HG03521 (cell line): ENCODE measurements around the gene MAGI1.

Experiments
- ATAC-seq: cut with Tn5 transposase; IDR thresholded peaks from one replicate; pipeline ENCODE4 v1.9.1; 2021; ENCODE audit warnings: mild to moderate bottlenecking, moderate library complexity; ENCODE audit not compliant: unreplicated experiment

The MAGI1 gene

DNA sequence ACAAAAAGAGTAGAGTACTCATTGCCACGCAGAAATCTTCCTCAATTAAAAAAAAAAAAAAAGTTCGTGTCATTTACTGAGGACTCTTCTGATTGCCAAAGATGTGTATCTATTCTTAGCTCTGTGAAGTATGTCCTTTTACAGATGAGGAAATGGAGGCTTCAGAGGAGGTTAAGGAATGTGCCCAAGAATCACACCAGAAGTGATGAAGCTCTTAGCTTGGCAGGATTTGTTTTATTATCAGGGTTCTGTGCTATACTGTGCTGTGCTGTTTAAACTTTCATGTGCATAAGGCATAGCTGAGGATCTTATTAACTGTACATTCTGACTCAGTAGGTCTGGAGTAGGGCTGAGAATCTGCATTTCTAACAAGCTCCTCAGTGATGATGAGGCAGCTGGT is 685.8 kb downstream of the MAGI1 start:
- ATAC-seq = no peak

DNA sequence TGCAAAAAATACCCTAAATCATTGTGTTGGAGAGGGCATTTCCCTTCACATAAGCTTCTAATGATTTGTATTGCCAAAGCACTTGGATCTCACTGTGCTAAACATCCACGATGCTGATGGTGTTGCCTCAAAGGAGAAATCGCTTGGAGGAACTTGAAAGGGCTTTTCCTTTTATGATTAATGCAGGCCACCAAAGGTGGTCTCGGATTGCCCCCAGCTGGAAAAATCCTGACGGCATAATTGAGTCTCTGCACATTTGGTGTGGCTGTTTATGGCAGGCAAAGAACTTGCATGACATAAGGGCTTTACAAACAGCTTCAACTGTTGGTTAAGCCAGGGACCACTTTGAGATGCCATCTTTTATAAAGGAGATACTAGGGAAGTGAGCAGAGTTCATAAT is 687.0 kb downstream of the MAGI1 start:
- ATAC-seq = no peak

DNA sequence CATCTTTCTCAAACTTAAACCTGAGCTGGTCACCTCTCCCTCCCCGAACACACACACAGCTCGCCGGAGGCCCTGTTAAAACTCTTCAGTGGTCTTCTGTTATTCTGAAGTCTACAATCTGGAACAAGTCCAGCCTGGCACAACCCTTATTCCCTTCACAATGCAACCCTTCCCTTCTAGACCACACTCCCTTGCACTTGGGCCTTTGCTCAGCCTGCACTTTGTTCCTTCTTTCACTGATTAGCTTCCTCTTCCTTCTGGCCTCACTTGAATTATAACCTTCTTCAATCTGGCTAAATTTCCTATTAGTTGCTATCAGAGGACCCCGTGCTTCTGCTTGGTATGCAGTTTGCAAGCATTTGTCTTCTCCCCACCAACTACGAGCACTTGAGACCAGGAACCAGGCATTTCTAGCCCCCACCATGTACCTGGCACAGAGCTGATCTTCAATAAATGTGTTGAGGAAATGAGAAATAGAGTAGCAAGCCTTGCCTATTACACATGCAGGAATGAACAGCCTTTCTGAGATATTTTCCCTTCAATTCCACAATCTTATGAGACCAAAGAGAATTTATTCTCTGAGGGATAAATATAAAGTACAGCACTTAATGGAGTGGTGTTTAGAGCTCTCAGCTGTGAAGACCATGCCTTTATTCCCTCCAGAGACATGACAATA is 687.8 kb downstream of the MAGI1 start:
- ATAC-seq = no peak

DNA sequence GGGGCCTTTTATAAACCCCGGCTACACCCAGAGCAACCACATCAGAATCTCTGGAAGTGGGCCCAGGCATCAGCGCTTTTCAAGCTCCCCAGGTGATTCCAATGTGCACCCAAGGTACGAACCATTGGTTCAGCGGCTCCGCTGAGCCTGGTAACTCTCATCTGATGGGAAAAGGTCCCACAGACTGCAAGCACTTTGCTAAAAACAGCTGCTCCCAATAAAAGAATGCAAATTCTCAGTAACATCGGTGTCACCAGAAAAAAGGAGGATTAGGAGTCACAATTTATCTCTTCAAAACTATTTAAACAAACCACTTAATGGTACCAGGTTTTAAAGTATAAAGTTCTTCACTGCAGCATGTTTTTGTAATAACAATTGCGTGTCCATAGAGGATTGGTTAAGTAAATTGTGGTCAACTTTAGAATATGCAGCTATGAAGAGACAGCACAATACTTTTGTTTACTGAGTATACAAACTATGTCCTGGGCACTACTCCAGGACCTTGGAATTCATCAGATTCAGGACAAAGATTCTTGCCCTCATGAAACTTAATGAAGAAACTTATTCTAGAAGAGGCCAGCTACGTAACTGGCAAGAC is 690.2 kb downstream of the MAGI1 start:
- ATAC-seq = no peak

DNA sequence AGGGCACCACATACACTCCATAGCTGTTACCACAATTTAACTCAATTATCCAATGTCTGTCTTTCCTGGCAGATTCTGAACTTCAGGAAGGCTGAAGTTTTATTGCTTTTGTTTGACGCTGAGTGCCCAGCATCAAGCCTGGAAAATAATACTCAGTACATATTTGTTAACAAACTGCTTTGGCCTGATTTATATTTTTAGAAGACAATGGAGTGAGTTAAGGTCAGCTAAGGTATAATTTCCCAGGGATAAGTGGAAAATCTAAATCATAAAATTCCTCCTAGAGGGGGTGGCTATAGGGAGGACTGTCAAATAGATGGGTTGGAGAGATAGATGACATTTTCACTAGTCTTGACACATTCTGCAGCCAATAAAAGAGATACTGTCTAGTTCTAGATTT is 691.6 kb downstream of the MAGI1 start:
- no peak for ATAC-seq

DNA sequence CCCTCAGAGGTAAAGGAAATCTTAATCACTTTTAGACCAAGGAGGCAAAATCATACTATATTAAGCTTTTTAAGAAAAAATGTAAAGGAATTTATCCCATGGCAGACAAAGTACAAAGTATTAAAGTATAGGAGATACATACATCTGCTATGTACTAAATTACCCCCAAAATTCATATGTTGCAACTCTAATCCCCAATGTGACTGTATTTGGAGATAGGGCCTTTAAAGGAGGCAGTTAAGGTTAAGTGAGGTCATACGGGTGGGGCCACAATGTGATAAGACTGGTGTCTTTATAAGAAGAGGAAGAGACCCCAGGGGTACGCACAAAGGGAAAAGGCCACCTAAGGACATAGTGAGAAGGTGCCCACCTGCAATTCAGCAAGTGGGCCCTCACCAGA is 693.9 kb downstream of the MAGI1 start:
- no peak for ATAC-seq

DNA sequence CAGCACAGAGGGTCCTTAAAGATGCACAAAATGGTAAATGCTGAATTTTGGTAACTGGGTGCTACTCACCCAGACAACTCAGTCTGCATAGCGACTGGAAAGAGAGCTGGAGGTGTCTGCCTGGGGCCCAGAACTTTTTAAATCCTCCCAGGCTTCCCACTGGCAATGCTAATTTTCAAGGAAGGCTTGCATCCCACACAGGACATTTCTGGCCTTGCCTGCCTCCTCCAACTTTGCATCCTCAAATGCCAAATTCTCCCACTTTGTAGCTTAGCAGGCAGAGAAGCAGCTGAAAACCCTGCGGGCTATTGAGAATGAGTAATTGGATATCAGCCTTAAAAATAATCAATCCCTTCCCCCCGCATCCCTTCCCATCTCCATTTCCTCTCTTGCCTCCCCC is 694.3 kb downstream of the MAGI1 start:
- ATAC-seq = no peak

DNA sequence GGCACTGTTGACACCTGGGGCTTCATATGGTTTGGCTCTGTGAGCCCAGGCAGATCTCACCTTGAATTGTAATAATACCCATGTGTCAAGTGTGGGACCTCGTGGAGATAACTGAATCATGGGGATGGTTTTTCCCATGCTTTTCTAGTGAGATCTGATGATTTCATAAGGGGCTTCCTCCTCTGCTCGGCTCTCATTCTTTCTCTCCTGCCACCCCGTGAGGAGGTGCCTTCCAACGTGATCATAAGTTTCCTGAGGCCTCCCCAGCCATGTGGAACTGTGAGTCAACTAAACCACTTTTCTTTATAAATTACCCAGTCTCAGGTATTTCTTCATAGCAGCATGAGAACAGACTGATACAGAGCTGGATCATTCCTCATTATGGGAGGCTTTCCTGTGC is 695.0 kb downstream of the MAGI1 start:
- no peak for ATAC-seq

DNA sequence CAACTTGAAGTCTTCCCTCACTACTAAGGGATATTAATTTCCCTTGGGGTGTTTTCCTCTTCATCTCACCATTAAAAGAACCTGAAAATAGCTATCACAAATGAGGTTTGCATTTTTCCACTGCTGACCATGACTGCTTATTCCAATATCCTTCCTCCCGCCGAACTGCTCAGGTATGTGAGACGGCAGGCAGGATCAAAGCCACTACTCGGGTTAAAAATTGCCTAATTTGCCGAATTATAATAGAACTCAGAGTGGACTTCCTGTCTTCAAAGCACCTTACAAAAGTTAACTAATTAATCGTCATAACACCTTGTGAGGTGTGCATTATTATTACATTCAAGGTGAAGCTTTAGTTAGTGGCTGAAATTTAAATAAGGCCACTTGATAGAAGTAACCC is 695.7 kb downstream of the MAGI1 start:
- no peak for ATAC-seq

DNA sequence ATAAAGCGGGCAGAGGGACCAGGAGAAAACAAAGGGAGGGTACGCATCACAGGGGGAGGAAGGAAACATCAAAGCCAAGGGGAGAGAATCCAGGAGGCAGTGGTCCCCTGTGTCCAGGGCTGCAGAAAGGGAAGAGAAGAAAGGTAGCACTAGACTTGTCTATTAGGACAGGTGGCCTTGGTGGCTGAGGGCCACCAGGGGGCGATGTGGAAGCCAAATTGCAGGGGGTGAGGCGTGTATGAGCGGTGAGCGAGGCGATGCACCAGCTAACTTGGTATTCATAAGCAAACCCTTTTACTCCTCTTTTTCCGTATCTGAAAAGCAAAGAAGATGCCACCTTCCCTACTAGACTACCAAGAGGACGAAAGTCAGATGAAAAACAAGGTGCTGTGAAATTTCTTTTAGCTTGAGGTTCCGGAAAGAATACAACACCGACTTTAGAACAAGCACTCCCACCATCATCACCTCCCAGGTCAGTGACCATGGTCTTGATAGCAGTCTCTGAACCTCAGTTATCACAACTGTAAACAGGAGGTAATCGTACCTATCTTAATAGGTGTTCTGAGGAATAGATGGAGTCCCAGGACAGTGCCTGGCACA is 696.5 kb downstream of the MAGI1 start:
- peak; percentile 56 for ATAC-seq

DNA sequence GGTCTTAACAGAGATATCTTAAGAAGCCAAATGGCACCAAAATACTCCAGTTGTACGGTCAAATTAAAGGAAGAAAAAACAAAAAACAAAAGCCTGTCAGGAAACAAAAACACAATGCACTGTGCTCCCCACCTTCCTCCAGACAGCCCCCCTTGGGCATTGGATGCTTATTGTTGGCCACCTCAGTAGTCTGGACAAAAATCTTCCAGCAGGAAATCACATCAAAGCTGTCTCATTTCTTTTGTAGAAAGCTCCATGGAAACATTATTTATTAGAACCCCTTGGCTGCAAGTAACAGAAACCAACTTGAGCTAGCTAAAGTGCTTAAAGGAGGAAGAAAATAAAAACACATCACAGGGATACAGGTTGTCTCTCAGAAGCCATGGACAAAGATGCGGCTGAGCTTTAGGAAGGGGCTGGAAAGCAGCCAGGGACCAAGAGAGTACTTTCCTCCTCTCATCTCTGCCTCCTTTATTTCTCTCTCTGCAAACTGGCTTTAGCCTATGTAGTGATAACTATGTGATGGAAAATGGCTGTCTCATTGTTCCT is 699.5 kb downstream of the MAGI1 start:
- ATAC-seq = no peak

DNA sequence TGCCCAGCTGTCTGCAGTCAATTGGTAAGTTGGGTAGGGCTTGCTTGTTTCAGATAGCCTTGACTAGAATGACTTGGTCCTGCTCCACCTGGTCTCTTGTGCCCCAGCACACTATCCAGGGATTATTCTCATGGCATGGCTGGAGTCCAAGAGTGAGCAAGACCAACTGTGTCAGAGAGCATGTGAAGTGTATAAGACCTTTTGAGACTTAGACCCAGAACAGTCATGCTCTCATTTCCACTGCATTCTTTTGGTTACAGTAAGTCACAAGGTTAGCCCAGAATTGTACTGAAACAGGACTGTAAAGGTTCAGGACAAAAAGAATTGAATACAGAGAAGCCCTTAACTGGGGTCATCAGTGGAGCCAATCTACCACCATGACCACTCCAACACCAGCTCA is 700.1 kb downstream of the MAGI1 start:
- no peak for ATAC-seq

DNA sequence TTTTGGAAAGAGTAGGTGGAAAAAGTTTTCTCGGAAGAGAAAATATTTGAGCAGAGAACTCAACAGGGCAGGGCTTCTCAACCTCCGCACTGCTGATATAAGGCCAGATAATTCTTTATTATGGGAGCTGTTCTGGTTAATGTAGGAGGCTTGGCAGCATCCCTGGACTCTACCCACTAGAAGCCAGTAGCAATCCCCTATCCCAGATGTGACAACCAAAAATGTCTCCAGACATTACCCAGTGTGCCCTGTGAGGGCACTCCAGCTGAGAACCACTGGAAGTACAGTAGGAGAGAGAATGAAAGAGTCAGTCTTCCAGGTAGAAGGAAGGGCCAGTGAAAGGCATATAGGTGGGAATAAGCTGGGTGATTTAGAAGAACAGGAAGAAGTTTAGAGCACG is 703.1 kb downstream of the MAGI1 start:
- no peak for ATAC-seq

DNA sequence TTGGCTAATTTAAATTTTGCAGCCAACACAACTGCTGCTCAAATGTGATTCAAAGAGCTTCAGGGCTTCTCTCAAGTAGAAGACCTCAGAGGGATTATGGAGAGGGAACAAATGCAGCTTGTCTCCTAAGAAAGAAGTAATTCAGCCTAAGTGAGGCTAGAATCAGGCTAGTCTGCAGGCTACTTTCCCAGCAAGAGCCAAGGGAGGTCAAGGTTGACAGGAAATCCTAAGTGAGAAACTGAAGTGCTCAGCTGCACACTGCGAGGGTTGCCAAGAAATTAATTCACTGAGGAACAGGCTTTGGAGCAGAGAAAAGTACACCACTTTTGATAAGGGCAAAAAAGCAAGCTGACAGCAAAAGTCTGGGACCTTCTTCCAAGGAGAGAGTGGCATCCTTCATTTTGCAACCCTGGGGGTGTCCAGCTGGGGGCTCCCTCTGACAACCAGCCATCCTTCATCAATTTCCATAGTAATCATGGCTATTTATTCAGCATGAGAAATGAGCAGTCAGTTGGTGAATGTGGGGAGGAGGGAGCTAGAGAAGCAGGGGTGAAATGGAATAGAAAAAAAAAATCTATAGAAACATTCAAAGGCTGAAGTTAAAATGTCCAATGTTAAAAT is 704.6 kb downstream of the MAGI1 start:
- ATAC-seq = no peak

DNA sequence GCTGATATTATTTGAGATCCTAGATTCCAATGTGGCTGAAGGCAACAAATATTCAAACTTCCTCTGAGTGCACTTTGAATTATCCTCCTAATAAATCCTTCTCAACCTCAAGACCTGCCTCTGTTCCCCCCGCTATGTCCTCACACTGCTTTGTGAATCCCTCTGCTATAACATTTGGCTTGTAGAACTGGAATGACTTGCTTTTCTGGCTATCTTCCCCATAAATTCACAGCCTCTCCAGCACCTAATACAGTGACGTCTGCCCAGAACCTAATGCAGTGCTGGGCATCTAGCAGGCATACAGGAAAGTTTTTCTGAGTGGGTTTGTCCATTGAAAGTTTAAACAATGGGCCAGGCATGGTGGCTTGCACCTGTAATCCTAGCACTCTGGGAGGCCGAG is 707.0 kb downstream of the MAGI1 start:
- ATAC-seq = no peak

DNA sequence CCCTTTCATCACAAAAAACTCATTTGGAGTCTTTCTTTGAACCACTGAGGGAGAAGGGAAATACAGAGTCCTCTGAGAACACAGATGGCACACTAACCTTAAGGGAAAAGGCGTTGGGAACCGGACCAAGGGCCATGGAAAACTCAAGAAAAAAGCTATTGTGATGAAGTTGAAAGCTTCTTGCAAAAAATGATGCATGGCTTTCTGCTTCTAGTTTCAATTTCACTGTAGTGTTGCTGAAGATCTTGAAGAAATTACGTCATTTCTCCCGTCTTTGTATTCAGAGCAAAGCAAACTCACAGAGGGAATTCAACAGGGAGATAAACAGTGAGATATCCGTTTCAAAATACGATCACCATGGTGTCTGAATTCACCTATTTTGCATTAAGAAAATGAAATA is 708.6 kb downstream of the MAGI1 start:
- ATAC-seq = no peak

DNA sequence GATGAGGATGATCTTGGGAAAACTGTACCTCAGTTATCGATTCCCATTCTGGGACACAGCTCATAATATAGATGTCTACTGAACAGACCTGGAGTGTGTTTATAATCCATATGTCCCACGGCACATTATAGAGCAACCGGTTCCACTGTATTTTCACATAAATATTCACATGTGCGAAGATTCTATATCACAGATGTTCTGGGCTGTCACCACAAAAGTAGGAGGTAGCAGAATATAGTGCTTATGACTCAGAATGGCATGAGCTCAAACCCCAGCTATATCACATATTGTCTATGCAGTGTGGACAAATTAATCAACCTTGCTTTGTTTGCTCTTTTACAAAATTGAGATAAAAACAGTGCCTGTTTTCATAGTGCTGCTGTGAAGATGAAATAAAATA is 710.6 kb downstream of the MAGI1 start:
- no peak for ATAC-seq

DNA sequence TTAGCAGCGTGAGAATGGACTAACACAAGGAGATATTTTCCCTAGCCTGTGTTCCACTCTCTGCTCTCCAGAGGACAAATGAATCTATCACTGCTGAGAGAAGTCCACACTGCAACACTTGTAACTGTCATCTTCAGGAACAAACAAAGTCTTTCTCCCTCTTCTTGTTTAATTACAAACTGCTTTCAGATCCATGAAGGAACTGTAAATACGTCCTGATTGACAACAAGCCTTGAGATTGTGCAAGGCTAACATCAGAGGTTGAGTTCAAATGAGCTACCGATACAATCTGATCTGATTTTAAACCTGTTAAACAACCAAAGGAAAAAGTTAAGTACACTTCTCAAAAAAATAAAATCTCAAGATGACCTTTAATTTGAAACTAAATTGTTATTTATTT is 712.1 kb downstream of the MAGI1 start:
- no peak for ATAC-seq

DNA sequence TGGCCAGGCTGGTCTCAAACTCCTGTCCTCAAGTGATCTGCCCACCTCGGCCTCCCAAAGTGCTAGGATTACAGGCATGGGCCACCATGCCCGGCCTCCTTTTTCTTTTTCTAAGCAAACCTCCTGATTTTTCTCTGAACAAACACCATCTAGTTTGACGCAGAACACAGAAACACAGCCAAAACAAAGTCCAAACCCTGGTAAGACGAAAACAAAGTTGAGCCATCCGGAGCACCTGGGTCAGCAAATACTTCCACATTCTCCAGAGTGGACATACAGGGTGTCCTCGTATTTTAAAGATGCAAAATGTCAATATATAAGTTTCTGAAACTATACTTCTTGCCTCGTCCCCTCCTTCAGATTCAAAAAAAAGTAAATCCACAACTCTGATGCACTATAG is 715.8 kb downstream of the MAGI1 start:
- ATAC-seq = no peak

DNA sequence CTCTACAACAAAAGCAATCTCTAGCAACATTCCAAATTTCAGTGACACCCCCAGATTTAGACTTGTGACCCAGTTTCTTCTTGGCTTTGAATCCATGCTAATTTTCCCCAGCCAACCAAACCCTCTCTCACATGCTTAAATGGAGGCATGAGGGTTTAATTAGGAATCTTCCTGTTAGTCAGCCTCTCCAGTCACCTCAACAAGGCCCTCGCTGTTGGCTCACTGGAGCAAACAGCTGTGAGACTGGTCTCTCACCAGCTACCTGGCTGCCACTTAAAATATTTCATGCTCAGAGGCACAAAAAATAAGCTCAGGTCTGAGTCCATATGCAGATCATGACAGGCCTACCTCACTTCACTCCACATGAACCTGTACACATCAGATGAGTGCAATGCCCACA is 720.5 kb downstream of the MAGI1 start:
- ATAC-seq = no peak

DNA sequence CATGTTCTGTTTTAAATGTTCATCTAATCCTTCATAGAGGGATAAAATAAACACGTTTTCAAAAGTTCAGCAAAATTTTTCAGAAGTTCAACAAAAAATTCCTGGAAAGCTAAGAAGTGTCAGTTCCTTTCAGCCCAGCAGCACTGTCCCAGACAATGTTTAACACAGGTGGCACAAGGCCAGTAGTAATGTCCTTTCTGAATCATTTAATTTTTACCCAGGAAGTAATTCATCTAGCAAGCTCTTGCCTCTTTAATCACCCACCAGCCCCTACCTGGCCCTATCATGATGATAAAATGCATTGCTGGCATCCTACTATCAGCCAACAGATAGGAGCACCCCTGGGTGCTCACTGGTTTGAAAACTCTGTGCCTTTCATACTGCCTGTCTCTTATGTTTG is 723.8 kb downstream of the MAGI1 start:
- no peak for ATAC-seq

DNA sequence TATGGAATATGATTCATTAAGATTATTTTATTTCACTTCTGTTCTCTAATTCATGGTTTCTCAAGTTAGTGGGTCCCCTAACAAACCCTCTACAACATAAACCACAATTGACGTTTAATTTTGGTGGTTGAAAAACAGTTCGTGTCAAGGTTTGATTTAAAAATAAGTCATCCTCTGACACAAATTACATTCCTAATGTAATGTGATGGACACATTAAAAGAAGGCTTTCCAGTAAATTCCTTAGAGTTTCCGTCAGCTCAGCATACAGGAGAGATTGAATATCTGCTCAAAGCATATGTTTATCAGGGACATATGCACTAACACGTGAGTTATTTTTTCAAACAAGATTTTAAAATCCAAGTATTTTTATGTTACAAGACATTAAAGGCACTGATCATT is 724.4 kb downstream of the MAGI1 start:
- ATAC-seq = no peak
